Neural progenitor cell (in vitro differentiated cells): ENCODE data around the gene POFUT1. TPM values are rescaled to one million over a fixed set of nuclear protein-coding genes. Genes with fewer than 3 reads are reported as not detected.

Source experiments
- DNase-seq: peaks from one replicate; pipeline ENCODE4 v3.0.0-alpha.2; 2016; ENCODE audit warnings: low spot score
- H2AFZ ChIP-seq: fragments of 200-600 bp; sonication (generic); replicated peaks from 2 replicates; pipeline ENCODE4 v1.6.1; 2016; ENCODE audit warnings: antibody characterized with exemption
- H3F3A ChIP-seq: fragments of 200-600 bp; sonication (generic); 2 replicates; pipeline ENCODE4 v1.6.1; 2016; ENCODE audit warnings: antibody characterized with exemption, low read depth
- H3K27ac ChIP-seq: fragments of 200-600 bp; sonication (generic); 2 replicates; pipeline ENCODE4 v1.5.1; 2016; ENCODE audit warnings: mild to moderate bottlenecking
- H3K27me3 ChIP-seq: fragments of 200-600 bp; sonication (generic); 2 replicates; pipeline ENCODE4 v1.6.1; 2016; ENCODE audit warnings: mild to moderate bottlenecking, moderate library complexity
- H3K36me3 ChIP-seq: fragments of 200-600 bp; sonication (generic); 2 replicates; pipeline ENCODE4 v1.5.1; 2016
- H3K4me1 ChIP-seq: fragments of 200-600 bp; sonication (generic); 2 replicates; pipeline ENCODE4 v1.6.1; 2016; ENCODE audit warnings: mixed run types
- H3K4me2 ChIP-seq: fragments of 200-600 bp; sonication (generic); 2 replicates; pipeline ENCODE4 v1.6.1; 2016
- H3K4me3 ChIP-seq: fragments of 200-600 bp; sonication (generic); 2 replicates; pipeline ENCODE4 v1.5.1; 2016
- H3K79me2 ChIP-seq: fragments of 200-600 bp; sonication (generic); 2 replicates; pipeline ENCODE4 v1.6.1; 2016; ENCODE audit warnings: low read depth
- H3K9ac ChIP-seq: fragments of 200-600 bp; sonication (generic); 2 replicates; pipeline ENCODE4 v1.6.1; 2016
- H3K9me3 ChIP-seq: fragments of 200-600 bp; sonication (generic); 2 replicates; pipeline ENCODE4 v1.5.1; 2016; ENCODE audit warnings: low read depth
- H4K20me1 ChIP-seq: fragments of 200-600 bp; sonication (generic); 2 replicates; pipeline ENCODE4 v1.6.1; 2016; ENCODE audit warnings: low read depth
- H3K27ac Mint-ChIP-seq: 3 replicates; pipeline ENCODE4 v1.8.0; 2021; ENCODE audit warnings: mixed read lengths
- H3K27me3 Mint-ChIP-seq: 2 replicates; pipeline ENCODE4 v1.8.0; 2022; ENCODE audit warnings: low read depth, mild to moderate bottlenecking, inconsistent platforms, moderate library complexity, mixed read lengths; ENCODE audit not compliant: insufficient read depth
- H3K36me3 Mint-ChIP-seq: 3 replicates; pipeline ENCODE4 v1.8.0; 2021; ENCODE audit warnings: mixed read lengths
- H3K4me1 Mint-ChIP-seq: 3 replicates; pipeline ENCODE4 v1.8.0; 2021; ENCODE audit warnings: mixed read lengths
- H3K4me3 Mint-ChIP-seq: 3 replicates; pipeline ENCODE4 v1.8.0; 2021; ENCODE audit warnings: mild to moderate bottlenecking, moderate library complexity, mixed read lengths
- H3K9me3 Mint-ChIP-seq: 3 replicates; pipeline ENCODE4 v1.8.0; 2020; ENCODE audit warnings: mixed read lengths
- EZH2 ChIP-seq: fragments of 200-600 bp; sonication (generic); IDR thresholded peaks from 2 replicates; pipeline ENCODE4 v1.6.1; 2017; ENCODE audit warnings: antibody characterized with exemption, mild to moderate bottlenecking, moderate library complexity
- EZH2phosphoT487 ChIP-seq: fragments of 200-600 bp; sonication (generic); IDR thresholded peaks from 2 replicates; pipeline ENCODE4 v1.6.1; 2017; ENCODE audit warnings: antibody characterized with exemption
- total RNA-seq: library from RNA; depleted of rRNA; stranded (reverse); fragments of >200 nt; gene quantifications from 2 replicates; pipeline ENCODE4 v1.2.3, GENCODE V29; 2015; ENCODE audit warnings: low replicate concordance
- TF ChIP-seq, protein P1 (sequence below): fragments of 200-600 bp; sonication (generic); IDR thresholded peaks from 2 replicates; pipeline ENCODE4 v1.5.1; 2017; ENCODE audit warnings: antibody characterized with exemption, mild to moderate bottlenecking

Gene POFUT1
- total RNA-seq, 1 donor from 2014 or later = 22.3 TPM

DNA sequence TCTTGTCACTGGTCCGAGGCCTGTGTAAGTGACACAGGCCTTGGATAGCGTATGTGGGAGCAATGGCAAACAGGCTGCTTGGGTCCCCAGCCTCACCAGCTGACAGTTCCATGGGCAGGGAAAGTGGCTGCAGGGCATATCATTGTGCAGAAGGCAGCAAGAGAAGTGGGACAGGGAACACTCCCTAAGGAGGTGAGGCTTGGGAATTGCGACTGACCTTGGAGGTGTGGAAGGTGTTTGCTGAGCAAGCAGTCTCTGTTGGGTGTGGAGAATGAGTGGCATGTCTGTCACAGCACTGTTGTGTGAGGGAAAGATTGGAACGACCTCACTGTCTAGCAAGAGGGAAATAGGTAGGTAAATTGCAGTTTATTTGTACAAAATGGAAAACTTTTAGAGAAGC is 16.8 kb downstream of the POFUT1 start:
- no peaks in the 10 kb centered on the region for H3F3A ChIP-seq
- no peaks in the 10 kb centered on the region for H3K36me3 ChIP-seq
- TF ChIP-seq, protein P1, sequence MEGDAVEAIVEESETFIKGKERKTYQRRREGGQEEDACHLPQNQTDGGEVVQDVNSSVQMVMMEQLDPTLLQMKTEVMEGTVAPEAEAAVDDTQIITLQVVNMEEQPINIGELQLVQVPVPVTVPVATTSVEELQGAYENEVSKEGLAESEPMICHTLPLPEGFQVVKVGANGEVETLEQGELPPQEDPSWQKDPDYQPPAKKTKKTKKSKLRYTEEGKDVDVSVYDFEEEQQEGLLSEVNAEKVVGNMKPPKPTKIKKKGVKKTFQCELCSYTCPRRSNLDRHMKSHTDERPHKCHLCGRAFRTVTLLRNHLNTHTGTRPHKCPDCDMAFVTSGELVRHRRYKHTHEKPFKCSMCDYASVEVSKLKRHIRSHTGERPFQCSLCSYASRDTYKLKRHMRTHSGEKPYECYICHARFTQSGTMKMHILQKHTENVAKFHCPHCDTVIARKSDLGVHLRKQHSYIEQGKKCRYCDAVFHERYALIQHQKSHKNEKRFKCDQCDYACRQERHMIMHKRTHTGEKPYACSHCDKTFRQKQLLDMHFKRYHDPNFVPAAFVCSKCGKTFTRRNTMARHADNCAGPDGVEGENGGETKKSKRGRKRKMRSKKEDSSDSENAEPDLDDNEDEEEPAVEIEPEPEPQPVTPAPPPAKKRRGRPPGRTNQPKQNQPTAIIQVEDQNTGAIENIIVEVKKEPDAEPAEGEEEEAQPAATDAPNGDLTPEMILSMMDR = no peak
- TF ChIP-seq EZH2phosphoT487 (no peak), EZH2 (no peak)
- H3K4me1 Mint-ChIP-seq = no peaks in the 10 kb centered on the region
- no peaks in the 10 kb centered on the region for H3K4me1 ChIP-seq
- H3K79me2 ChIP-seq = no peaks in the 10 kb centered on the region
- H3K9me3 ChIP-seq = no peaks in the 10 kb centered on the region
- no peak overlapping the region for H3K27ac Mint-ChIP-seq
- H2AFZ ChIP-seq = no peak overlapping the region
- no peak overlapping the region for H3K4me2 ChIP-seq
- H3K36me3 Mint-ChIP-seq = peaks cover 22% of the 10 kb centered on the region
- no peak overlapping the region for H3K9ac ChIP-seq
- no peaks in the 10 kb centered on the region for H3K9me3 Mint-ChIP-seq
- H3K4me3 ChIP-seq = no peak overlapping the region
- H3K27me3 Mint-ChIP-seq = peaks cover 3% of the 10 kb centered on the region
- H3K4me3 Mint-ChIP-seq = no peak overlapping the region
- no peak overlapping the region for H3K27ac ChIP-seq
- no peaks in the 10 kb centered on the region for H3K27me3 ChIP-seq
- H4K20me1 ChIP-seq = no peaks in the 10 kb centered on the region
- DNase-seq = no peak

DNA sequence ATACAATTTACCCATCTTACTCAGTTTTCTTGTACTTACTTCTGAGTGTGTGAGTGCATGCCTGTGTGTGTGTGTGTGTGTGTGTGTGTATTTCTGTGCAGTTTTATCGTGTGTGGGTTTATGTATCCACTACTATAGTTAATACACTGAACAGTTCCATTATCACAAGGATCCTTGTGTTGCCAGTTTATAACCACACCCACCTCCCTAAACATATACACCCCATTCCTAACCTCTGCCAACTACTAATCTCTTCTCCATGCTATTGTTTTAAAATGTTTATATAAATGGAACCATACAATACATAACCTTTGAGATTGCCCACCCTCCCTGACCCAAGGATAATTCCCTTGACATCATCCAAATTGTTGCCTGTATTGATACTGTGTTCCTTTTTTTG is 18.7 kb downstream of the POFUT1 start:
- H3K9me3 ChIP-seq = no peaks in the 10 kb centered on the region
- H3K9ac ChIP-seq = no peak overlapping the region
- no peaks in the 10 kb centered on the region for H3K36me3 ChIP-seq
- H3K79me2 ChIP-seq = no peaks in the 10 kb centered on the region
- no peak overlapping the region for H2AFZ ChIP-seq
- DNase-seq = no peak
- H3K4me2 ChIP-seq = no peak overlapping the region
- H3F3A ChIP-seq = no peaks in the 10 kb centered on the region
- Mint-ChIP-seq H3K27me3 (no peaks in the 10 kb centered on the region), H3K4me1 (no peaks in the 10 kb centered on the region), H3K27ac (no peak overlapping the region), H3K4me3 (no peak overlapping the region), H3K36me3 (peaks cover 21% of the 10 kb centered on the region), H3K9me3 (no peaks in the 10 kb centered on the region)
- H4K20me1 ChIP-seq = no peaks in the 10 kb centered on the region
- TF ChIP-seq EZH2 (no peak), EZH2phosphoT487 (no peak)
- TF ChIP-seq, protein P1 = no peak
- no peaks in the 10 kb centered on the region for H3K4me1 ChIP-seq
- no peak overlapping the region for H3K27ac ChIP-seq
- H3K4me3 ChIP-seq = no peak overlapping the region
- H3K27me3 ChIP-seq = no peaks in the 10 kb centered on the region

DNA sequence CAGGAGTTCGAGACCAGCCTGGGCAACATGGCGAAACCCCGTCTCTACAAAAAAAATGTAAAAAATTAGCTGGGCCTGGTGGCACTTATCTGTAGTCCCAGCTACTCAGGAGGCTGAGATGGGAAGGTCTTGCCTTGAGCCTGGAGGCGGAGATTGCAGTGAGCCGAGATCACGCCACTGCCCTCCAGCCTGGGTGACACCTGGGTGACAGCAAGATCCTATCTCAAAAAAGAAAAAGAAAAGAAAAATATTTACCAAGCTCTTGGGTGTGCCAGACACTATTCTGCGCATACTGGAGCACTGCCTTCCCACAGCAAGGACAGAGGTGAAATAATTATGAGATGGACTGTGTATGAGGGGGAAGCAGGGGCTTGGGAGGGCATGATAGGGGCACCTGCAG is 19.6 kb downstream of the POFUT1 start:
- Histone ChIP-seq H3K79me2 (no peaks in the 10 kb centered on the region), H3F3A (no peaks in the 10 kb centered on the region), H2AFZ (no peak overlapping the region), H3K27ac (no peak overlapping the region), H3K4me2 (no peak overlapping the region), H3K9me3 (no peaks in the 10 kb centered on the region), H3K36me3 (no peaks in the 10 kb centered on the region), H3K27me3 (no peaks in the 10 kb centered on the region), H4K20me1 (no peaks in the 10 kb centered on the region), H3K4me1 (no peaks in the 10 kb centered on the region), H3K9ac (no peak overlapping the region), H3K4me3 (no peak overlapping the region)
- Mint-ChIP-seq H3K27me3 (no peaks in the 10 kb centered on the region), H3K9me3 (no peaks in the 10 kb centered on the region), H3K27ac (no peak overlapping the region), H3K4me1 (no peaks in the 10 kb centered on the region), H3K4me3 (no peak overlapping the region), H3K36me3 (peaks cover 25% of the 10 kb centered on the region)
- TF ChIP-seq, protein P1 = no peak
- TF ChIP-seq EZH2 (no peak), EZH2phosphoT487 (no peak)
- no peak for DNase-seq
